Measurements from ENCODE around the gene MNX1. TPM values are rescaled to one million over a fixed set of nuclear protein-coding genes. Genes with fewer than 3 reads are reported as not detected.

The MNX1 gene
- total and polyA plus RNA-seq, 2 donors (not counting 3 experiments of a cell fraction or from before 2014, with no cell fraction given), result not detected

- H4K20me1 ChIP-seq (replicated peaks; ENCODE audit: control insufficient read depth, extremely low read depth, insufficient read depth, low read length), result no peaks in the 10 kb centered on the region
- TF ChIP-seq MYC (IDR thresholded peaks at IDR 0.05; ENCODE audit: low read depth, low read length), result no peak
- TF ChIP-seq POLR2A (IDR thresholded peaks at IDR 0.05; ENCODE audit: low read depth, low read length), result no peak
- no peak for TF ChIP-seq POLR2AphosphoS5 (IDR thresholded peaks at IDR 0.05; ENCODE audit: insufficient read depth, low read depth, low read length)
- TF ChIP-seq JUN (IDR thresholded peaks at IDR 0.05; ENCODE audit: borderline replicate concordance, insufficient read depth, insufficient read length, low read depth), result no peak
- TF ChIP-seq, protein P1, sequence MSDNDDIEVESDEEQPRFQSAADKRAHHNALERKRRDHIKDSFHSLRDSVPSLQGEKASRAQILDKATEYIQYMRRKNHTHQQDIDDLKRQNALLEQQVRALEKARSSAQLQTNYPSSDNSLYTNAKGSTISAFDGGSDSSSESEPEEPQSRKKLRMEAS (IDR thresholded peaks at IDR 0.05; ENCODE audit: insufficient read depth, insufficient read length), result no peak
- no peak for TF ChIP-seq FOS (IDR thresholded peaks at IDR 0.05; ENCODE audit: borderline replicate concordance, insufficient read depth, low read length)
- TF ChIP-seq CTCF (IDR thresholded peaks at IDR 0.05; ENCODE audit: extremely low read depth in 1 of 2, insufficient read depth in 1 of 2, low read depth in 1 of 2, low read length in 2 of 2), result no peak
- no peak for TF ChIP-seq EZH2 (IDR thresholded peaks at IDR 0.05; ENCODE audit: borderline replicate concordance, low read depth, low read length, severe bottlenecking)
- no peak for TF ChIP-seq GATA2 (IDR thresholded peaks at IDR 0.05; ENCODE audit: insufficient read depth, insufficient read length, low read depth, low read length)
- no peaks in the 10 kb centered on the region for H3K79me2 ChIP-seq (ENCODE audit: control insufficient read depth, insufficient read depth, low read length)
- no peaks in the 10 kb centered on the region for H3K9me1 ChIP-seq (replicated peaks; ENCODE audit: control insufficient read depth, extremely low read depth, insufficient read depth, low read length)
- intact Hi-C loops (cut with micrococcal nuclease), result no loop called here
- dilution Hi-C loops (cut with MboI; ENCODE audit: extremely low pct_ligation_motif_present, low sequenced_read_pairs), result no loop called here
- H3K27ac ChIP-seq (ENCODE audit: insufficient read depth, low read depth, low read length), result no peak overlapping the region
- DNase-seq (ENCODE audit: low read depth, low spot score) (no peak), FAIRE-seq (no peak)
- H2AFZ ChIP-seq (ENCODE audit: low read depth, low read length), result no peak overlapping the region
- H3K9me3 ChIP-seq (replicated peaks; ENCODE audit: control insufficient read depth, insufficient read depth, low read length), result no peaks in the 10 kb centered on the region
- H3K4me3 ChIP-seq (replicated peaks in 1 of 3; ENCODE audit: insufficient read depth in 1 of 3, low read depth in 1 of 3, low read length in 3 of 3), result no peak overlapping the region
- peaks cover 0 to 4% of the 10 kb centered on the region in 2 experiments for H3K36me3 ChIP-seq (ENCODE audit: control insufficient read depth in 2 of 2, extremely low read depth in 1 of 2, insufficient read depth in 2 of 2, low read length in 2 of 2)
- H3K4me1 ChIP-seq (ENCODE audit: control insufficient read depth, extremely low read depth, insufficient read depth, low read length), result no peaks in the 10 kb centered on the region
- H3K27me3 ChIP-seq (ENCODE audit: control insufficient read depth in 2 of 2, insufficient read depth in 2 of 2, low read length in 2 of 2), result no peaks in the 10 kb centered on the region
- POLR2A ChIA-PET, result no interaction called here
- CTCF ChIA-PET, result no interaction called here
- no peak overlapping the region for H3K9ac ChIP-seq (replicated peaks; ENCODE audit: extremely low read depth, insufficient read depth, low read length)
- BruUV-seq (replicated peaks), result no TSS peak
- no peak overlapping the region for H3K4me2 ChIP-seq (ENCODE audit: insufficient read depth, low read length)
Observed at GRCh38 chr7:156985101-156985992, 25.1 kb downstream of the MNX1 start.

Measured in endothelial cell of umbilical vein (primary cell).